SU-DHL-6 (cell line): Measurements from ENCODE around the gene ADGRG2.

Experiments used
- H2AFZ ChIP-seq: fragments of 200-600 bp; sonication (generic); 2 replicates; pipeline ENCODE4 v1.6.1; 2014; ENCODE audit warnings: low read depth, mild to moderate bottlenecking, moderate library complexity, mixed read lengths, antibody characterized with exemption, low read length; ENCODE audit not compliant: severe bottlenecking
- H3F3A ChIP-seq: fragments of 200-600 bp; shearing (Covaris generic); 2 replicates; pipeline ENCODE4 v1.6.0; 2016; ENCODE audit warnings: antibody characterized with exemption, mild to moderate bottlenecking; ENCODE audit not compliant: insufficient read depth
- H3K27ac ChIP-seq: fragments of 200-600 bp; sonication (generic); 2 replicates; pipeline ENCODE4 v1.5.1; 2016; ENCODE audit warnings: low read depth, mild to moderate bottlenecking, low read length, moderate library complexity, mixed read lengths
- H3K27me3 ChIP-seq: fragments of 200-600 bp; sonication (generic), shearing (Covaris generic); 2 replicates; pipeline ENCODE4 v1.6.0; 2014; ENCODE audit warnings: mild to moderate bottlenecking, low read length
- H3K36me3 ChIP-seq: fragments of 200-600 bp; sonication (generic); 2 replicates; pipeline ENCODE4 v1.6.1; 2014; ENCODE audit warnings: mild to moderate bottlenecking, low read length, mixed read lengths
- H3K4me2 ChIP-seq: fragments of 300-600, 200-600 bp; shearing (Covaris generic), sonication (generic); 2 replicates; pipeline ENCODE4 v1.6.0; 2014; ENCODE audit warnings: low read length, low read depth, mild to moderate bottlenecking; ENCODE audit not compliant: poor library complexity, severe bottlenecking
- H3K4me3 ChIP-seq: fragments of 200-600 bp; sonication (generic); 2 replicates; pipeline ENCODE4 v1.5.1; 2014; ENCODE audit warnings: antibody characterized with exemption, low read length, mild to moderate bottlenecking, mixed read lengths; ENCODE audit not compliant: insufficient read depth, poor library complexity, severe bottlenecking
- H3K79me2 ChIP-seq: fragments of 200-600 bp; sonication (generic); 2 replicates; pipeline ENCODE4 v1.6.1; 2014; ENCODE audit warnings: mild to moderate bottlenecking, low read length, moderate library complexity; ENCODE audit not compliant: insufficient read depth
- H3K9ac ChIP-seq: fragments of 200-600 bp; sonication (generic); 2 replicates; pipeline ENCODE4 v1.7.0; 2014; ENCODE audit warnings: mild to moderate bottlenecking, low read length
- H3K9me2 ChIP-seq: fragments of 200-600 bp; sonication (generic); replicated peaks from 2 replicates; pipeline ENCODE4 v1.6.1; 2014; ENCODE audit warnings: low read length; ENCODE audit not compliant: insufficient read depth
- H3K9me3 ChIP-seq: fragments of 200-600 bp; sonication (generic); 2 replicates; pipeline ENCODE4 v1.6.1; 2014; ENCODE audit warnings: low read length, mixed read lengths; ENCODE audit not compliant: insufficient read depth
- H4K20me1 ChIP-seq: fragments of 200-600 bp; sonication (generic); 2 replicates; pipeline ENCODE4 v1.6.1; 2014; ENCODE audit warnings: low read depth, mild to moderate bottlenecking, antibody characterized with exemption, low read length, moderate library complexity, mixed read lengths
- CTCF ChIP-seq: fragments of 200-600 bp; sonication (generic); IDR thresholded peaks from one replicate; pipeline ENCODE4 v1.5.1; 2017; ENCODE audit warnings: antibody characterized with exemption, mild to moderate bottlenecking, low read length, moderate library complexity; ENCODE audit not compliant: insufficient read depth, poor library complexity, severe bottlenecking
- EZH2phosphoT487 ChIP-seq: fragments of 200-600 bp; sonication (generic), shearing (Covaris generic); conservative IDR thresholded peaks from 2 replicates; pipeline ENCODE4 v1.6.1; 2018; ENCODE audit warnings: mild to moderate bottlenecking, antibody characterized with exemption, low read length, moderate library complexity, mixed read lengths

ADGRG2 gene

GRCh38 chrX:19121898-19122640 is at the start of gene ADGRG2:
Gene ADGRG2, minus strand, starts transcription at chrX:19122468. Its CDS starts 53,634 bp downstream, at chrX:19068834.
- H2AFZ ChIP-seq, result no peak within 1 kb of the TSS
- H3K4me2 ChIP-seq, result no peak within 1 kb of the TSS
- H3K4me3 ChIP-seq, result no peak within 1 kb of the TSS
- H3K79me2 ChIP-seq, result no peaks in the 10 kb centered on the region
- no peaks in the 10 kb centered on the region for H3K9me3 ChIP-seq
- no peaks in the 10 kb centered on the region for H3F3A ChIP-seq
- no peaks in the 10 kb centered on the region for H3K27me3 ChIP-seq
- no peak within 1 kb of the TSS for H3K9ac ChIP-seq
- H4K20me1 ChIP-seq, result no peaks in the 10 kb centered on the region
- TF ChIP-seq CTCF (no peak), EZH2phosphoT487 (no peak)
- no peaks in the 10 kb centered on the region for H3K9me2 ChIP-seq
- no peaks in the 10 kb centered on the region for H3K36me3 ChIP-seq
- H3K27ac ChIP-seq, result no peak within 1 kb of the TSS

DNA sequence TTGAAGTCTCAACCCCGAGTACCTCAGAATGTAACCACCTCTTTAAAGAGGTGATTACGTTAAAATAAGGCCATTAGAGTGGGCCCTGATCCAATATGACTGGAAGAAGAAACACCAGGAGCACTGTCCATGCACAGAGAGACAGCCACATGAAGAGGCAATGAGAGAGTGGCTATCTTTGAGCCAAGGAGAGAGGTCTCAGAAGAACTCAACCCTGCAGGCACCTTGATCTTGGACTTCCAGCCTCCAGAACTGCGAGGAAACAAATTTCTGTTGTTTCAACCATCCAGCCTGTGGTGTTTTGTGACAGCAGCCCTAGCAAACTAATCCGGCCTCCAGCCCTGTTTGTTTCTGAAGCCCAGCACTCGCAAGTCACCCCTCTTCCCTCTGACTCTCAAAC is 46.3 kb upstream of the ADGRG2 start:
- H3F3A ChIP-seq, result no peaks in the 10 kb centered on the region
- H3K9me2 ChIP-seq, result no peaks in the 10 kb centered on the region
- H3K27me3 ChIP-seq, result no peaks in the 10 kb centered on the region
- H3K79me2 ChIP-seq, result no peaks in the 10 kb centered on the region
- no peak overlapping the region for H2AFZ ChIP-seq
- H3K9ac ChIP-seq, result no peak overlapping the region
- TF ChIP-seq CTCF (no peak), EZH2phosphoT487 (no peak)
- no peaks in the 10 kb centered on the region for H3K9me3 ChIP-seq
- no peak overlapping the region for H3K27ac ChIP-seq
- H3K36me3 ChIP-seq, result no peaks in the 10 kb centered on the region
- no peaks in the 10 kb centered on the region for H4K20me1 ChIP-seq
- H3K4me2 ChIP-seq, result no peak overlapping the region
- no peak overlapping the region for H3K4me3 ChIP-seq

- no peak for TF ChIP-seq CTCF
- TF ChIP-seq EZH2phosphoT487, result no peak
- H3F3A ChIP-seq, result no peaks in the 10 kb centered on the region
- H3K36me3 ChIP-seq, result no peaks in the 10 kb centered on the region
- no peaks in the 10 kb centered on the region for H3K9me3 ChIP-seq
- H3K4me3 ChIP-seq, result no peak overlapping the region
- no peaks in the 10 kb centered on the region for H3K79me2 ChIP-seq
- H3K9ac ChIP-seq, result no peak overlapping the region
- H4K20me1 ChIP-seq, result no peaks in the 10 kb centered on the region
- no peak overlapping the region for H3K4me2 ChIP-seq
- H3K27ac ChIP-seq, result no peak overlapping the region
- H3K27me3 ChIP-seq, result no peaks in the 10 kb centered on the region
- H2AFZ ChIP-seq, result no peak overlapping the region
- H3K9me2 ChIP-seq, result no peaks in the 10 kb centered on the region
Measured at GRCh38 chrX:19162851-19163250, 40.6 kb upstream of the ADGRG2 start.
